Pancreas (tissue), 10 donors: ENCODE results near the gene AAMP. TPM values are rescaled to one million over a fixed set of nuclear protein-coding genes. Genes with fewer than 3 reads are reported as not detected.
A peak's percentile ranks its signal among the peaks of the same experiment; 100 is the strongest.

Experiments
- ATAC-seq, 4 donors: fragments of 200-7000 bp; cut with Tn5 transposase; one replicate each; pipeline versions ENCODE4 v1.8.0 to v1.9.1; 2020; ENCODE audit warnings: mild to moderate bottlenecking in 4 of 4, moderate library complexity in 4 of 4
- DNase-seq, 6 donors: peaks; one replicate each; pipeline ENCODE4 v3.0.0-alpha.2; 2020
- FAIRE-seq: peaks from 2 replicates; lab custom pipeline; 2012; peaks lifted over from hg19 to GRCh38; lab: Jason Lieb, UNC
- H3K27ac ChIP-seq, 4 donors: fragments of 200-600 bp; sonication (generic); 1 replicate in 3 of 4; 2 replicates in 1 of 4; pipeline versions ENCODE4 v1.5.0 to v1.8.0; 2020
- H3K27me3 ChIP-seq, 4 donors: fragments of 200-600 bp; one replicate each; pipeline ENCODE4 v1.8.0; 2021
- H3K36me3 ChIP-seq, 3 donors: fragments of 200-600 bp; sonication (generic) in 1 of 3; one replicate each; pipeline versions ENCODE4 v1.5.0 to v1.8.0; 2020 to 2021
- H3K4me1 ChIP-seq, 3 donors: fragments of 200-600 bp; one replicate each; pipeline ENCODE4 v1.8.0; 2021
- H3K4me3 ChIP-seq, 4 donors: fragments of 200-600 bp; sonication (generic) in 2 of 4; one replicate each; pipeline versions ENCODE4 v1.5.0 to v1.8.0; 2020 to 2021
- H3K9me3 ChIP-seq, 4 donors: fragments of 200-600 bp; one replicate each; pipeline ENCODE4 v1.8.0; 2021
- WGBS, 2 donors: extraction: QIAGEN DNeasy Blood & Tissue Kit; methylation state at CpG; one replicate each; pipeline ENCODE4 v1.1.7; 2013; 5-methylcytosine and 5-hydroxymethylcytosine counted together
- intact Hi-C, 3 donors: fragments of 100-400 bp; cut with DNase I; formaldehyde crosslinking; loops; one replicate each; pipeline versions ENCODE4 v1.11.1 to v1.14.2; 2022
- polyA plus RNA-seq, 2 donors: library from polyadenylated mRNA; stranded (reverse); fragments of 200-250 nt; gene quantifications; one replicate each; pipeline ENCODE4 v1.2.3, GENCODE V29; 2013
- total RNA-seq, 6 donors: library from RNA; stranded (reverse); fragmentation: NEBNext Ultra II Directional in 4 of 6; extraction: Animal tissue kit (Norgen Biotek cat#: 25700) in 4 of 6; gene quantifications; one replicate each; pipeline versions ENCODE4 v1.2.1 to v1.2.4, GENCODE V29; 2021 to 2023
- TF ChIP-seq, protein P1 (sequence below), 4 donors: fragments of 200-600 bp; sonication (generic) in 3 of 4; IDR thresholded peaks; one replicate each; pipeline versions ENCODE4 v1.5.0 to v1.8.0; 2021; ENCODE audit warnings: antibody characterized with exemption in 4 of 4
- donor health status: healthy with polysubstance abuse.
- donor health status: DM: no; HTN: no; CAD: no; lungs with moderate emphysema.
- donor health status: DM: no; HTN: no; CAD: no.
- donor health status: control.
- donor health status: control.
- donor health status: Bipolar disorder and iron deficiency.
- donor health status: DM: yes; HTN: yes; CAD: no.
- donor health status: DM: no; HTN: no; CAD: no.
- donor health status: DM: no; HTN: no; CAD: no.
- donor health status: DM: yes; HTN: yes; CAD: no.

The AAMP gene
- total and polyA plus RNA-seq, 8 donors, result 34.0 to 85.5 (median 41.4) TPM

DNA sequence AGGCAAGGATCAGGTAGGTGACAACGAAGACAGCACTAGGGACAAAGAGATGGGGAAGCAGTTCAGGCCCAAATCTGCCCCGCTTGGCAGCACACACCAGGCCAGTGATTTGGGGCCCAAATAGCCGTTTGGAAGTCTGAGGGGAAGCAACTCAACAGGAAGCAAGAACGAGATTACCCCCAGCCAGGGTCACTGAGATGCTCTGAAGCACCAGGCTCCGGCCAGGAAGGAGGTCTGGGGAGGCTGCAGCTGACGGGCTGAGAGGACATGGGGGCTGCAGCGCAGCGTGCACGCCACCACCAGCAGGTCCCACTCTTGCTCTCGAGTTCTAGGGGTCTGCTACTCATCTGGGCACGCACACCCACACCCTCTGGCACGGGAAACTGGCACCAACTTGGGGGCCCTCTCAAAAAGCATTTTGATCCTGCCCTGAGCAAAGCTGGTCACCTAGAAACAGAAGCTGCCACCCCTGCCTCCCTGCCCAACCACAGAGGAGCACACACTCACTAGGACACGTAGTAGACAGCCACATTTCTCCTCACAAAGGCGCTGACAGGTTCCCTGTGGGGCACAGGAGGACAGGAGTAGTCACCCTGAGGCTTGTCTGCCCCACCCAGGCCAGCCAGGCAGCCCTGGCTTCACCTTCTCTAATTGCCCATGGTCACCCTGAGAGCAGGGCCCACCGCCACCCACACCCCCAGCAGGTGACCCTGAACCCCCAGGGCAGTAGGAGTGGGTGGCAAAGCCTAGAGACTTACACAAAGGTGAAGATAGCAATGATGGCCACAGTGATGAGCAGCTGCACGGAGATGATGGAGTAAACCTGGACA lies 8.8 kb upstream of the AAMP start:
- peaks cover 21 to 27% (median 22%) of the 10 kb centered on the region in 3 donors for H3K4me1 ChIP-seq
- FAIRE-seq (no peak), DNase-seq (peak in 1 of 6 donors; percentile 31), ATAC-seq (no peak)
- intact Hi-C loops, result loop anchor here in 1 of 3 donors (10.0 kb wide), 1 partner anchor 116 kb away; the partner anchor contains the start of gene CTDSP1
- H3K36me3 ChIP-seq, result peaks cover 9 to 73% (median 63%) of the 10 kb centered on the region in 3 donors
- TF ChIP-seq, protein P1, sequence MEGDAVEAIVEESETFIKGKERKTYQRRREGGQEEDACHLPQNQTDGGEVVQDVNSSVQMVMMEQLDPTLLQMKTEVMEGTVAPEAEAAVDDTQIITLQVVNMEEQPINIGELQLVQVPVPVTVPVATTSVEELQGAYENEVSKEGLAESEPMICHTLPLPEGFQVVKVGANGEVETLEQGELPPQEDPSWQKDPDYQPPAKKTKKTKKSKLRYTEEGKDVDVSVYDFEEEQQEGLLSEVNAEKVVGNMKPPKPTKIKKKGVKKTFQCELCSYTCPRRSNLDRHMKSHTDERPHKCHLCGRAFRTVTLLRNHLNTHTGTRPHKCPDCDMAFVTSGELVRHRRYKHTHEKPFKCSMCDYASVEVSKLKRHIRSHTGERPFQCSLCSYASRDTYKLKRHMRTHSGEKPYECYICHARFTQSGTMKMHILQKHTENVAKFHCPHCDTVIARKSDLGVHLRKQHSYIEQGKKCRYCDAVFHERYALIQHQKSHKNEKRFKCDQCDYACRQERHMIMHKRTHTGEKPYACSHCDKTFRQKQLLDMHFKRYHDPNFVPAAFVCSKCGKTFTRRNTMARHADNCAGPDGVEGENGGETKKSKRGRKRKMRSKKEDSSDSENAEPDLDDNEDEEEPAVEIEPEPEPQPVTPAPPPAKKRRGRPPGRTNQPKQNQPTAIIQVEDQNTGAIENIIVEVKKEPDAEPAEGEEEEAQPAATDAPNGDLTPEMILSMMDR (IDR thresholded peaks at IDR 0.05), result no peak
- no peak overlapping the region for H3K4me3 ChIP-seq
- H3K27me3 ChIP-seq, result no peaks in the 10 kb centered on the region
- H3K27ac ChIP-seq, result peak overlapping the region in 1 of 4 donors; percentile 11
- 81 to 82% methylated on average over 16 of the region's 16 CpGs for WGBS, 2 donors
- no peaks in the 10 kb centered on the region for H3K9me3 ChIP-seq

DNA sequence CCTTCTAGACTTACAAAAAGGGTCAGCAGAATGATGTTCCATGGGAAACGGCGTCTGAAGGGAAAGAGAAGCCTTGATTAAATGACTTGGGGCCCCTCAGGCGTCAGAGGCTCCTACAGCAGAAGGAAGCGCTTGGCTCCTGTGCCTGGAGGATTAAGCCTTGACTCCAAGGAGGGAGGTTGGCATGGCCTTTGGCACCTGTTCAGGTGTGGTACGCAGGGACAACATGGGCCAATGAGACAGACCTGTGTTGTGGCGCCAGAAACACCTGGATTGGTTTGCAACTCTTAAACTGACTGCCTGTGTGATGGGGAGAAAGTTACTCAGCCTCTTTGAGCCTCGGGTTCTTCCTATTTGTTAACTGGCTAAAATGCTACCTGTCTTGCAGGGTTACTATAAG lies 8.0 kb upstream of the AAMP start:
- 43 to 61% methylated on average over 7 of the region's 7 CpGs for WGBS, 2 donors
- no peak for FAIRE-seq
- ATAC-seq, result no peak
- DNase-seq, result peak in 2 of 6 donors; percentile 40 to 51
- H3K9me3 ChIP-seq, result no peaks in the 10 kb centered on the region
- TF ChIP-seq, protein P1 (IDR thresholded peaks at IDR 0.05), result no peak
- H3K4me1 ChIP-seq, result peaks cover 15 to 23% (median 15%) of the 10 kb centered on the region in 3 donors
- H3K27ac ChIP-seq, result peak overlapping the region in 1 of 4 donors; percentile 0
- H3K27me3 ChIP-seq, result no peaks in the 10 kb centered on the region
- H3K36me3 ChIP-seq, result peaks cover 9 to 76% (median 67%) of the 10 kb centered on the region in 3 donors
- intact Hi-C loops, result loop anchor here in 1 of 3 donors (10.0 kb wide), 1 partner anchor 117 kb away; the partner anchor contains the start of gene CTDSP1
- no peak overlapping the region for H3K4me3 ChIP-seq

DNA sequence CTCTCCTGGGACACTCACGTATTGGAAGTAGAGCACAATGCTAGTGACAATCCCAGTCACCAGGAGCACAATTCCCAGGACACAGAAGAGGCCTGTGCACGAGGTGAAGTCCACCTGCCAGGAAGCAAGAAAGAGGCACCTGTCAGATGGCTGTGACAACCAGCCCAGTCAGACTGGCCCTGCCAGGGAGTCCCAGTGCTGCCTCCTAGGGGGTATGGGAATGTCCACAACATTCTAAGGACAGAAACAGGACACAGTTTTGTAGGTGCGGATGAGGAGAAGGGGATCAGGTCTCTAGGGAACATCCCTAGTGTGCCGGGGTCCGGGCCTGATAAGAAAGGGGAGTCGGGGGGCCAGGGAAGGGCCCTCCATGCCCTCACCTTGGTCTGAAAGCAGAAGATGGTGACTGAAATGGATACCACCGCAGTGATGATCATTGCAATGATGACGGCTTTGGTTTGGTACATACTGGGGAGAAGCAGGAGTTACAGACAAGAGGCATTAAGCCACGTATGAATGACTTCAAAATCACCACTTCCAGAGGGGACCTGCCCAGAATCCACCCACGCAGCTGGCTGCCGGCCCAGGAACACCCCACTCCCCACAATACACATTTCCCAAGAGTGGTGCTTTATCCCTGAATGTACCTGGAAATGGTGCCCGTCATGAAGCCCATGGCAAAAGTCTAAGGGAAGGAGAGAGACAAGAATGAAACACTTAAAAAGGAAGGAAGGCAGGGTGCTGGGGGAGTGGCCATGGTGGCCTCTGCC lies 7.2 kb upstream of the AAMP start:
- peaks cover 9 to 76% (median 67%) of the 10 kb centered on the region in 3 donors for H3K36me3 ChIP-seq
- H3K9me3 ChIP-seq, result no peaks in the 10 kb centered on the region
- intact Hi-C loops, result loop anchor here in 1 of 3 donors (10.0 kb wide), 1 partner anchor 118 kb away; the partner anchor contains the start of gene CTDSP1
- TF ChIP-seq, protein P1 (IDR thresholded peaks at IDR 0.05), result no peak
- ATAC-seq (no peak), FAIRE-seq (no peak), DNase-seq (peak in 1 of 6 donors; percentile 21)
- WGBS, 2 donors, result 75 to 77% methylated on average over 12 of the region's 12 CpGs
- H3K27ac ChIP-seq, result peak overlapping the region in 1 of 4 donors; percentile 0
- no peaks in the 10 kb centered on the region for H3K27me3 ChIP-seq
- H3K4me3 ChIP-seq, result no peak overlapping the region
- peaks cover 11 to 20% (median 16%) of the 10 kb centered on the region in 3 donors for H3K4me1 ChIP-seq

DNA sequence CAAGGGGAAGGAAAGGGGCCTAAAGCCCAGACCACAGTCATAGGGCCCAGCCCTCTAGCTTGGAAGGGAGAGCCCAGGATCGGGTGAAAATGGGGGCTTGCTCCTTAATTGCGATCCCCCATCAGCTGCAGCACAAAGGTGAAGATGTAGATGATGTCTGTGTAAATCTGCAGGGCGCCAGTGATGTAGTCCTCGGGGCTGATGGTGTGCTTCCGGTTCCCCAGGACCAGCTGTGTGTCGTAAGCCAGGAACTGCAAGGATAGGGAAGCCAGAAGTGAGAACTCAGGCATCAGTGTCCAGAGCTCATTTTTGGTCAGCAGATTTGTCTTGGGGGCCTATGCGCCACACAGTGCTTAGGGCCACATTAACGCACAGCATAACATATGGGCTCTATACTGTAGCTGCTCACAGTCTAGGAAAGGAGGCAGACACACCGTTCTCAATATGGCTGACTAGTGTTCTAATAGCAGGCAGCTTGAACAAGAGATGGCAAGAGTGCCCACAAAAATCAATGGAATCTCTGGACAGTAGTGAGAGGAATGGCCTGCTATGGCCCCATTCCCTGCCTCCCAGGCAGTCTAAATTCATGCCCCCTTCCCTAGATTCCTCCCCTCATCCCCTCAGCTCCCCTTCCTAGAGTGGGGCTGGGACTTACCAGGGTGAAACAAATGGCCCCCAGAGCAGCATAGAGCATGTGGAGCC lies 5.6 kb upstream of the AAMP start:
- WGBS, 2 donors, result 78 to 91% methylated on average over 9 of the region's 9 CpGs
- no peaks in the 10 kb centered on the region for H3K9me3 ChIP-seq
- H3K27ac ChIP-seq, result no peak overlapping the region
- intact Hi-C loops, result loop anchor here in 1 of 3 donors (10.0 kb wide), 1 partner anchor 119 kb away; the partner anchor contains the start of gene CTDSP1
- H3K4me3 ChIP-seq, result no peak overlapping the region
- ATAC-seq, result no peak
- DNase-seq, result peak in 1 of 6 donors; percentile 8
- no peaks in the 10 kb centered on the region for H3K27me3 ChIP-seq
- TF ChIP-seq, protein P1 (IDR thresholded peaks at IDR 0.05), result no peak
- no peak for FAIRE-seq
- peaks cover 8 to 20% (median 19%) of the 10 kb centered on the region in 3 donors for H3K4me1 ChIP-seq
- H3K36me3 ChIP-seq, result peaks cover 9 to 71% (median 66%) of the 10 kb centered on the region in 3 donors
